Hepatic stellate cell (primary cell): ENCODE data around the gene FHL3.
"Not testable (repeated sequence)": the region's sequence is repeated elsewhere in the genome, so short reads cannot be mapped to it uniquely, and the experiment has no call there.

ENCODE experiments used
- DNase-seq: peaks from one replicate; pipeline ENCODE4 v3.0.0; 2011; ENCODE audit warnings: low spot score

The FHL3 gene

DNA sequence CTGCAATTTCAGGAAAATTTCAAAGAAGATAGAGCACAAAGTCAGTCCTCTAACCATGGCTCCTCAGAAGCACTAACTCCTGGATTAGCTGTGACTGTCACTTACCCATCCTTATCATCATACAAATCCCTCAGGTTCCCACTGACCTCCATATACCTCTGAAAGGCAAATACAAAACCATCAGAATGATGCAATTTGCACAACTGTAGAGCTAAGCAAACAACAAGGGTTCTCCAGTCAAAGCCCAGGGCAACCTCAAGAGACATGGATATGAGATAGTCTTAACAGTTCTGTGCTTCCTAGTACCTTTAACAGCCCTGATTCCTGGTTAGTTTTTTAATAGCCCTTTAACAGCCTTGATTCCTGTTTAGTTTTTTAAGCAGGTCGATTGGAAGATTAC is 17.6 kb downstream of the FHL3 start:
- no peak for DNase-seq

DNA sequence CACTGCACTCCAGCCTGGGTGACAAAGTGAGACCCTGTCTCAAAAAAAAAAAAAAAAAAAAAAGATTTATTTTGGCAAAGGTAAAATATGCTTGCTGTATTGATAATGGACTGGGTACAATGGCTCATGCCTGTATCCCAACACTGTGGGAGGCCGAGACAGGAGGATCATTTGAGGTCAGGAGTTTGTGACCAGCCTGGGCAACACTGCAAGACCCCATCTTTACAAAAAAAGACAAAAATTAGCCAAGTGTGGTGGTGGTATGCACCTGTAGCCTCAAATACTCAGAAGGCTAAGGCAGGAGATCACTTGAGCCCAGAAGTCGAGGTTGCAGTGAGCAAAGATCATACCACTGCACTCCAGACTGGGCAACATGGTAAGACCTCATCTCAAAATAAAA is 21.8 kb downstream of the FHL3 start:
- DNase-seq, result no peak

DNA sequence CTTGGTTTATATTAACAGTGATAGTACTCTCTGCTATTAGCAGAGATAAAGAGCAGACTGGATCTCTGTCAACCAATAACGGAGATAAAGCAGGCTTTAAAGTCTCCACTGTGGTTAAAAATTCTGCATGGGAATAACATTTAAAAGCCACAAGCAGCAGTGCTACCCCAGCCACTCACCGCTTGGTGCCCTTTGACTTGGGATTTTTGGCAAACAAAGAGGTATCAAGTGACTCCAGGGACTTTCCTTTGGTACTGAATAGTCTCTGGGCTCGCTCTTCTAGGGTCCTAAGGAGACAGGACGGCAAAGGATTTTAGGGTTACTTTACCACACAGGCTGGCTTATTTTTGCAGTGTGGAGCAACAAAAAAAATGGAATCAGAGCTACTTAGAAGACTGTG is 26.8 kb downstream of the FHL3 start:
- DNase-seq, result no peak

DNA sequence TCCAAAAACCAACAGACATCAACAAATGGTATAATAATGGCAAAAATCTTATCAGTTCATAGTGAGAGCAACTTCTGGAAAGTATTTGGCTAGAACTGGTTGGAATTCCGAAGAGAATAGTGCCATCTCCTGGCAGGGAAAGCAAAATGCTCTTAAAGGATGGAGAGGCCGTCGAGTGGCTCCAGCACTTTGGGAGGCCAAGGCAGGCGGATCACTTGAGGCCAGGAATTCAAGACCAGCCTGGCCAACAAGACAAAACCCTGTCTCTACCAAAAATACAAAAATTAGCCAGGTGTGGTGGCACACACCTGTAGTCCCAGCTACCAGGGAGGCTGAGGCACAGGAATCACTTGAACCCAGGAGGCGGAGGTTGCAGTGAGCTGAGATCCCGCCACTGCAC is 30.2 kb downstream of the FHL3 start:
- peak; percentile 55 for DNase-seq

DNA sequence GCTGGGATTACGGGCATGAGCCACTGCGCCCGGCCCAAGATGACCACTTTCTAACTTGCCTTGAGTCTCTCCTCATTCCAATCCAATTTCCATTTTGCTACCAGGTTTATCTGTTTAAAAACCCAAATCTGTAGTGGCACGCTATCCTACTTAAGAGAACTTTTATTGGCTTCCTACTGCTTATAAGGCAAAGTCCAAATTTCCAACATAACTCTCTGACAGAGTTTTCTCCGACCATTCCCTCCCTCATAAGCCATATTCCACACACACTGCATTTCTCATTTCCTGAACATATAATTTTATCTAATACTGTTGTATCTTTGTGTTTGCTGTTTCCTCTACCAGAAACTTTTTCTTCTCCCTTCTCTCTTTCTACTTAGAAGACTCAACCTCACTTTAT is 30.7 kb downstream of the FHL3 start:
- no peak for DNase-seq

DNA sequence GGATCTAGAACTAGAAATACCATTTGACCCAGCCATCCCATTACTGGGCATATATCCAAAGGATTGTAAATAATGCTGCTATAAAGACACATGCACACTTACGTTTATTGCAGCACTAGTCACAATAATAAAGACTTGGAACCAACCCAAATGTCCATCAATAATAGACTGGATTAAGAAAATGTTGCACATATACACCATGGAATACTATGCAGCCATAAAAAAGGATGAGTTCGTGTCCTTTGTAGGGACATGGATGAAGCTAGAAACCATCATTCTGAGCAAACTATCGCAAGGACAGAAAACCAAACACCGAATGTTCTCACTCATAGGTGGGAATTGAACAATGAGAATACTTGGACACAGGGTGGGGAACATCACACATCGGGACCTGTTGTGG is 31.6 kb downstream of the FHL3 start:
- DNase-seq, result not testable (repeated sequence)

DNA sequence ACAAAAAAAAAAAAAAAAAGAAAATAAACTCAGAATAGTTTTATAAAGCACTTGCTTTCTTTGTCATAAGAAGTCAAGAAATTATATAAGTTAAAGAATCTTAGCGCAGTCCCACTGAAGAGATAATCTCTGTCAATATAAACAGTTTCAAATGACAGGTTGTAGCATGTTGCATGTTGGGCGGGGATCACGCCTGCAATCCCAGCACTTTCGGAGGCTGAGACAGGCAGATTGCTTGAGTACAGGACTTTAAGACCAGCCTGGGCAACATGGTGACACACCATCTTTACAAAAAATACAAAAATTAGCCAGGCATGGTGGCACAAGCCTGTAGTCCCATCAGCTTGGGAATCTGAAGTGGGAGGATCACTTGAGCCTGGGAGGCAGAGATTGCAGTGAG is 40.0 kb downstream of the FHL3 start:
- no peak for DNase-seq

DNA sequence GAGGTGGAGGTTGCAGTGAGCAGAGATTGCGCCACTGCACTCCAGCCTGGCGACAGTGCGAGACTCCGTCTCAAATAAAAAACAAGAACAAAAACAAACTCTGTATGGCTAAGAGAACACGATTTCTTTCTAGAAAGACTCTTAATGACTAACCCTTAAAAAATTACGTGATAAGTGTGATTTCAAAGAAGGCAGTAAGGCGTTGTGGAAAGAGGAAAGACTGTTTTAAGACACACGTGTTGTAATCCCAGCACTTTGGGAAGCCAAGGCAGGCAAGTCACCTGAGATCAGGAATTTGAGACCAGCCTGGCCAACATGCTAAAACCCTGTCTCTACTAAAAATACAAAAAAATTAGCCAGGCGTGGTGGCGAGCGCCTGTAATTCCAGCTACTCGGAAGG is 41.2 kb downstream of the FHL3 start:
- not testable (repeated sequence) for DNase-seq

DNA sequence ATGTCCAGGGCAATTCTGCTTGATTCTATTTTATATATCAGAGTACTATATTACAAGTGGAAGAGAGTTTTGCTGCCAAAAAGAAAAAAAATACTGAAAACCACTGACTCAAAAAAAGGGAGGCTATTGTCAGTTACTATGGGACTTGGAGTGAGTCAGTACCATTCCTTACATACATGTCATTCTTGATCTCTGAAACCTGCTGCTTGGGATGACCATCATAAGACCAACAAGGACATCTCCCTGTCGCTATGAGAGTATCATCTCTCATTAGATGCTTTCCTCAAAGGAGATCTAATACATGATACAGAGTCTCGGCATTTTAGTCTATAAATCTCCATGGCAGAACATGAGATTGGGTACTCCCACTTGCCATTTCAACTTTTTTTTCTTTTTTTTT is 46.6 kb downstream of the FHL3 start:
- peak; percentile 89 for DNase-seq

DNA sequence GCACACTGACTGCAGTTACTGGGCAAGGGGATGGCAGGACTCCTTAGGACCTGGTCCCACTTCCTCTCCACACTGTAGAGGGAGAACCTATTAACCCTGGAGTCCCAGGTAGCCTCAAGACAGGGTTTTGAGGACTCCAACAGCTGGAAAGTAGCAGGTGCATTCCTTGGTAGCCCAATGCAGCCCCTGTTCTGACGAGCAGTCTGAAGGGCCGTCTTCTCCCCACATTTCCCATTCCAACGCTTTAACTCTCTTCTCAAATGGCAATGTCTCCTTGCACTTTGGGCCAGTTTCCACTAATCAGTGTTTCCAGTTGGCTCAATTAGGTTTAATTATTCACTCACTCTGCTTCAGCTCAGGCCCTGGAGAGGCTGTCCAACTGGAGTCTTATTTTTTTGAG is 49.6 kb downstream of the FHL3 start:
- DNase-seq, result no peak

DNA sequence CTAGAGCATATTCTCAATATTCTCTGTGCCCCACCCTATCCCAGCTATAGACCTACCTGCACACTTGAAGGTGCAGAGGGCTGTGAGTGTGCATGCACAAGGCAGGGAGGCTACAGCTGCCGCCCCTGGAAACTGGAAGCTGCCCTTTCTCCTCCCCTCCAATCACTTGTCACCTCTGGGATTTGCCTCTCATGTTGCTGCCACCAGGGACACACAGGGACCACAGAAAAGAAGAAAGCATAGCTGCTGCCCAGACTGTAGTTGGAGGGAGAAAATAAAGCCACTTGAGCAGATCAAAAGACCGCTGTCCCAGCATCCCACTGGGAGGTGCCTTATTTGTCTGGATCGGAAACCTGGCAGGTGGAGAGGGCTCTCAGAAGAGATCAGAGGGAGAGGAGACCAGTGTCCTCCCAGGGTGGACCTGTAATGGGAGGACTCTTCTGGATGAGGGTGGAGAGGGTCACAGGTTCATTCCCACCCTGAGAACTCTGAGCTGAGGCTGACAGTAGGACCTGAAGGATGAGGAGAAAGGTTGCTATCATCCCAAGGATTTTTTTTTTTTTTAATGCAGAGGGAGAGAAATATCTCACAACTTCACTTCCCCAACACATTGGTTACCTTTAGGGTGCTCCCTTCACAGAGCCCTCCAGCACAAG is 50.9 kb downstream of the FHL3 start:
- no peak for DNase-seq

DNA sequence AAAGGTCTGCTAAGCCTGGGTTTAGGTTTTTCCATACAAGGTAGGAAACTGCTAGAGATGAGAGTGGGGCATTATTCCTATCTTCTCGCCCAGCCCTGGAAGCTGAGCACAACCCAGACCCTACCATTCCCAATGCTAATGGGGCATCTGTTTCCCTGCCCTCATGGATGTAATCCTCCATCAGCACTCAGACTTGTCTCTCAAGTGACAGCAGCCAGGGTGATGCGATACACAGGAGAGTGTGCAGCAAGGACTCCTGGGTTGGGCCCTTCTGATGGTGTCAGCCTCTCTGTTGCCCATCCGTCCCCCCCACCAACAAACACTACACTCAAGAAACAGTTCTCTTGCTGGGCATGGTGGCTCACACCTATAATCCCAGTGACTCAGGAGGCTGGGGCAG is 52.6 kb downstream of the FHL3 start:
- no peak for DNase-seq

DNA sequence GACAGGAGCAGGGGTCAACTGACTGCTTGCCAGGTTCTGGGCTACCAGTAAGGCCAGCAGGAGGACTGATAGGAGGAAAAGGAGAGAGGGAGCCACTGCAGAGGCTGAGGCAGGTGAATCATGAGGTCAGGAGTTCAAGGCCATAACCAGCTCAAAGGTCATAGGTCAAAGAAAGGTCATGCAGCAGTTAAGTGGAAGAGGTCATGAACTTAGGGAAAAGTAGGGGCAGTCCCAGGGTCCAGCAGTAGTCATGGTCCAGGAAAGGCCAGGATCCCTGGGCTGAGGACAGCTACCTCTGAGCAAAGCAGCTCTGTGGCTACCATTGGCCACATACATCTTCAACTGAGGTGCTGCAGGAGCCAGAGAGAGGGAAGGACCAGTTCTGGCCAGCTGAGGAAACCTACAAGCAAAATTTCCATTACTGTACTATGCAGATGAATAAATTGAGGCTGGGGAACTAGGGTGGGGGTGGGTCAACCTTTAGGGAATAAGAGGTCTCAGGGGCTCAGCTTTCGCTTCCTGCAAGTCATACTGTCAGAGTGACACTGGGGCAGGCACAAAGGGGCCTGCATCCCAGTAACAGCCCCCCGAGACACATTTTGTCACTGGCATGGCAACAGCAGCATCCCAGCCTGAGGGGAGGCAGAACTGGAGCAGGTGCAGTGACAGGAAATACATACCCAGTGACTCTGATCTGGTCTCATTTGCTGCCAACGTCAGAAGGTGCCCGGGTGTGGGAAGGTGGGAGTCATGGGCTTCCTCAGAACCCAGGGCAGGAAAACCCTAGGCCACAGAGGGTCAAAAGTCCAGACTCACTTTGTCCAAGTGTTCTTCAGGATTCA is 53.3 kb downstream of the FHL3 start:
- DNase-seq, result no peak

DNA sequence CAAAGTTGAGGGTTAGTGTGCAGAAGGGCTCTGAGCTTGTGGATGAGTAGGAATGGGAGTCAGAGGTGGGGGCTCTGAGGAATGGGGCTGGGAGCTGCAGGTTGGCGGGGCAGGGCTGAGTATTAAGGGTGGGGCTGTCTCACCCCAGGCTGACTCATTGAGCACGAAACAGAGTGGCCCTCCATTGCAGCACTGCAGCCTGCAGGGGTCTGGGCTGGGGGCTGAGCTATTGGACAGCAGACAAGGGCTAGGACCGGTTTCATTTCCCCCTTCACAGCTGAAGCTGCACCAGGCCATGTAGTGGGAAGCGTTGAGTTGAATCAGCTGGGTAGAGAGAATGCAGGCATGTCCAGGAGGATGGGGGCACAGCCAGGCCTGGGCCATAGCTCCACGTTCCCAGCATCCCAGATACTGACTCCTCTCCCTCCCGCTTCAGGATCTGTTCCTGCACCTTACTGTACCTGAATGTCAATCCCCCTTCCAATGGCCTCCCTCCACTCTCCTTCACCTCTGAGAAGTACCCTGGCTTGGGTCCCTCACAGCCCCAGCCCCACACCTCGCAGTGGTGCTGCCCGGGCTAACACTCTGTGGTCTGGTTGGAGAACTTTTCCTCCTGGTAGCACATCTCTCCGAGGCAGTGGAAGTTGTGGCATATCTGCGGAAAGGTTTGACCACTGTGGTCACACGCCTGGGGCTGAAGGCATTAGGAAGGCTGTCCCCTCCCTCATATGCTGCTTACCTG is 54.1 kb downstream of the FHL3 start:
- no peak for DNase-seq

DNA sequence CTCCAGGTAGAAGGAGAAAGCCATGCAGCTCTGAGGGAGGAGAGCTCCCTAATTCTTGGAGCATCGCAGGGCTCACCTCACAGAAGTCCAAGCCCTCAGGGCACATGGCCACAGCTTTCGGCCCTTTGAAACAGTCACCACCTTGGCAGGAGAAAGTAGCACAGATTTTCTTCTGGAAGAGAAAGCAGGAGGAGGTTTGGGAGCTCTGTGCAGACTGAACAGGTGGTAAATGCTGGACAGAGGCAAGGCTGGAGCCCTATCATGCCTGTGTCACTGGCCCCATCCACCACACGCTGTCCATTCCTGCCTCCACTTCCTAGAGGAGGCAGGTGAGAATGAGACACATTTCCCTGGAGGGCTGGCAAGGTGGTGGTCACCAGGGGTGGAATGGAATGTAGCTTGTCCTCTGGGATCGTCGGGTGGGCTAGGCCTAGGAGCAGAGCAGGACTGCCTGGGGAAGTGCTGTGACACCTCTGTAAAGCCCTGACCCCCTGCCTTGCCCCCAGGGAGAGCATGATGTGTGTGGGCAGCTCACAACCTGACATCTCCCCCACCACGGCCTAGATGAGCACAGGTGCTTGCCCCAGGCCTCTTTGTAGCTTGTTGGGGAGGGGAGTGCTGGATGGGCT is 55.7 kb downstream of the FHL3 start:
- DNase-seq, result no peak

DNA sequence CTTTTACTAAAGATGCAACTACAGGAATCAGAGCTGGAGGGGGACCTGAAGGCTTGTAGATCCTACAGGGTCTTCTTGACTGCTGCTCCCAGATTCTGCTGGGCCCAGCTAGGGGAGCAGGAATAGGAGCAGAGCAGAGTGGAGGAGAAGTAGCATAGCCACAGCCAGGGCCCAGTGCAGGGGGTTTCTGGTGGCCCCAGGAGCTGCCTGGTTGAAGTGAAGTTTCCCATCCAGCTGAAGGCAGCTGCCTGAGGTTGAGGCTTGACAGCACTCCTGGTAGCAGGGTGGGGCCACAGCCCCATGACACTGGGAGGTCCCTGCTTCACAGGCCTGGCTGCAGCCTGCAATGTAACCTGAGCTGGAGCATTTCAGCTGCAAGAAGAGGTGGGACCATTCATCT is 56.5 kb downstream of the FHL3 start:
- no peak for DNase-seq

DNA sequence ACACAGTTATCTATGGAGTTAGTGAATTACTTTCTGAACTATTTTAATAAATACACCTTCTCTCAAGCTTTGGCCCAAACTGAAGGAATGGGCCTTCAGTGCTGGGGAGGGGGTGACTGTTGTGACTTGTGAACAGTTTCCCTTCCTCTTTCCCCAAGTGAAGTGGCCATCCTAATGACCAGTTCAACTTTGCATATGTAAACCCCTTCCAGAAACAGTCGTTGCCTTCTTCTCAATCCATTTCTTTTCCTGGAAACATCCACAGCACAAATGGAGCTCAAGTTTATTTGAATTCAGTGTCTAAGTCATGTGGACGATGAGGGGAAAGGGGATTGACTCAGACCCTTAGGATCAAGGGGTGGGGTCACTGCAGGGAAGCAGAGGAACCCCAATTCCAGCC is 57.1 kb downstream of the FHL3 start:
- DNase-seq, result no peak

DNA sequence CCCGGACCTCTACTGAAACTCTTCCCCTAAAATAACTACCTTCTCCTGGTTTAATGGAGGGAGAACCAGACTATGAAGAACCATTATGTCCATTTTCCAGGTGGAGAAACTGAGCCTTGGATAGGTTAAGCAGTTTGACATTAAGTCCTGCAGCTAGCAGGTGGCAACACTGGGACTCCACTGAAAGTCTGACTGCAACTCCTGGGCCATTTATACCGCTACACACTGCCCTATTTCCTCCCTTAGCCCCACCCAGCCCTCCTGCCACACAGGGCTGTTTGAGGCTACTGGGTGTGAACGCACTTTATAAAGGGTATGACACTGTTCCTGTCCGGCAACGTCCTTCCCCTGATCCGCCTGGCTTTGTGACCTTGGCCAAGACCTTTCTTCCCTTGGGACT is 58.0 kb downstream of the FHL3 start:
- no peak for DNase-seq
